HG02938 (cell line): ENCODE results near the gene CCDC9B.

Experiments used
- ATAC-seq: cut with Tn5 transposase; IDR thresholded peaks from one replicate; pipeline ENCODE4 v1.9.1; 2021; ENCODE audit warnings: mild to moderate bottlenecking, moderate library complexity; ENCODE audit not compliant: unreplicated experiment

CCDC9B gene

DNA sequence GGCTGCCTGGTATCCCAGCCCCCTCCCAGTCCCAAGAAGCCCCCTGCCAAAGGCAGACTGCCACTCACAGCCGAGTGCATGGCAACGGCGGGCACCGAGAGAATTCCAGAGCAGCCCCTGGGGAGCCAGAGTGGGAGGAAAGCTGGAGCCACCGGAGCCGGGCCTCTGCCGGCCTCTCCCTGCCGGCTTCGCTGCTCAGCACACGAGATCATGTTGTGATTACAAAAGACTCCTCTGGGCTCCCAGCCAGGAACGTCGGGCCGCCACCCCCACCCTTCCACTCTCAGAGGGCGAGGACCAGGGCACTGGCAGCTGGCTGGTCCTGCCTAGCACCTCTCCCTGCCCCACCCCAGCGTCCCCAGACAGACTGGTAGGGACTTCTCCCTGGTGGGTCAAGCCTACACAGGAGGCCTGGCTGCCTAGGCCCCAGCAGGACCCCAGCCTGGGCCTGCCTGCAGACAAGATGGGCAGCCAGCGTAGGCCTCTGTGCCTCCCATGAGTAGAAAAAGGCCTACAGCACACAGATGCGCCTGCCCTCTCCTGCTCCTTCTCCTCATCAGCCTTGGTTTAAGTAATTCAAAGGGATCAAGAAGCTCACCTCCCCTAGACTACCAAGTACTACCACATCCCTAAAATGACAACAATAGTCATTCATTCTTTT lies at the start of gene CCDC9B:
Gene CCDC9B (minus strand): TSS at position 200 of the 661 bp plus-strand sequence. CDS start 120 bp downstream, at position 80.
- no peak for ATAC-seq

DNA sequence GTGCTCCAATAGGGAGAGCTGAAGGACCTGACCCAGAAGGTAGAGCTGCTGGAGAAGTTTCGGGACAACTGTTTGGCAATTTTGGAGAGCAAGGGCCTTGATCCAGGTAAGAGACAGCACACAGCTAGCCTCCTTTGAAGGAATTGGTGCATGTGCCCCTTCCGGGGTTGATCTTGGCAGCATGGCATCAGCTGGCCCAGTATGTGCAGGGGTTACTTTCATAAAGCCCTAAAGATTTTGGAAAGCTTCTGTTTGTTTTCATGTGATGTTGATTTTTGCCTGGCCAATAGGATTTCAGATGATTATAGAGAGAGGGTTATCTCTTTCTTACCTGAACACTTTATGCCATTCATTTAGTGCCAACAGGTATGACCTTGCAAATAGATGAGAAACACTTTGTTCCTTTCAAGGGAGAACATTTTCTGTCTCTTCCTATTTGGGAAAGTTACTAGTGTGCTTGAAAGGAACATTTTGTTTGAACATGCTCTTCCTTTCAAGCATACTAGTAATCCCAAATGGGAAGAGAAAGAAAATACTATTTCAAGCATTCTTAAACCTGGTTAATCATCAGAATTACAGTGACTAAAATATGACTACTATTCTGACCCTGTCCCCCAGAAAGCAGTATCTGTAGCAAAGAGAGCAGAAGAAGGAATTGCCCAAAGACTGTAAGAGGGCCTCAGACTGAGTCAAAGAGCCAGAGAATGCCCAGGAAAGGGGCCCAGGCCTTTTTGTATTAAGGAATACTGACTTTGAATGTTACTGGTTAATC lies 49.3 kb upstream of the CCDC9B start:
- ATAC-seq, result no peak

- ATAC-seq, result no peak
Observed at GRCh38 chr15:40388941-40389823, 48.4 kb upstream of the CCDC9B start.

GRCh38 chr15:40386480-40386879 lies 45.7 kb upstream of the CCDC9B start:
- no peak for ATAC-seq

DNA sequence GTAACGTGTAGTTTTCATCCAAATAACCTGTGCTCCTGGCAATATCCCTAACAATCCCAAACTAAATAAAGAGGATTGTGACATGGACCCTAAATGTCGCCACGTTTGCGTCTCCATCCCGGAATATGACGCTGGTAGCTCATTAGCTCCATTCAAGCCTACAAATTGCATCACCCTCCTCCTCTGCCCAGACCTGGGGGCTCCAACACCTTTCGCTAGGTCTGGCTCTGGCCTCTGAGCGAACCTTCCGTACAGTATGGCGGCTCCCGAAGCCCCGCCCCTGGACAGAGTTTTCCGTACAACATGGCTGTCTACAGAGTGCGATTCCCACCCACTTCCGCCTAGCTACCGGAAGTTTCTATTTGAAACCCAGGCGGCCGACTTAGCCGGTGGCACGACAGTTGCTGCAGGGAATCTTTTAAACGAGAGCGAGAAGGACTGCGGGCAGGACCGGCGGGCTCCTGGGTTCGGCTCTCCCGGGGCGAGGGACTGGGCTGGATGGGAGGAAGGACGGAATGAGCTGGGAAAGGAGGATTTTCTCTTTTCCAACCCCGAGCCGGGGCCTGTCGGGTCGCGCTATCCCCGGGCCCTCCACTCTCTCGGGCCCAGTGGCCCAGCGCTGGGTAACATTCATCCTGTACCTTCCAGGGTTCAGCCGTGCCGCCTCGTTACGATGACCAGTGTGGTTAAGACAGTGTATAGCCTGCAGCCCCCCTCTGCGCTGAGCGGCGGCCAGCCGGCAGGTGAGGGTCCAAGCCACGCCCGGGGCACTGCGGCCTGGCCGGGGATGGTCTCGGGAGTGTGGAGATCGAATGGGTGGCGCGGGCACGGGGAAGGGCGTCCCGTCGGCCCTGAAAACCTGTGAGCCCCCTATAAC lies 42.1 kb upstream of the CCDC9B start, which contains the start of gene KNSTRN:
Gene KNSTRN (plus strand): TSS at position 142 of the 877 bp plus-strand sequence. CDS start 115 bp downstream, at position 257.
- peak; percentile 97 for ATAC-seq

DNA sequence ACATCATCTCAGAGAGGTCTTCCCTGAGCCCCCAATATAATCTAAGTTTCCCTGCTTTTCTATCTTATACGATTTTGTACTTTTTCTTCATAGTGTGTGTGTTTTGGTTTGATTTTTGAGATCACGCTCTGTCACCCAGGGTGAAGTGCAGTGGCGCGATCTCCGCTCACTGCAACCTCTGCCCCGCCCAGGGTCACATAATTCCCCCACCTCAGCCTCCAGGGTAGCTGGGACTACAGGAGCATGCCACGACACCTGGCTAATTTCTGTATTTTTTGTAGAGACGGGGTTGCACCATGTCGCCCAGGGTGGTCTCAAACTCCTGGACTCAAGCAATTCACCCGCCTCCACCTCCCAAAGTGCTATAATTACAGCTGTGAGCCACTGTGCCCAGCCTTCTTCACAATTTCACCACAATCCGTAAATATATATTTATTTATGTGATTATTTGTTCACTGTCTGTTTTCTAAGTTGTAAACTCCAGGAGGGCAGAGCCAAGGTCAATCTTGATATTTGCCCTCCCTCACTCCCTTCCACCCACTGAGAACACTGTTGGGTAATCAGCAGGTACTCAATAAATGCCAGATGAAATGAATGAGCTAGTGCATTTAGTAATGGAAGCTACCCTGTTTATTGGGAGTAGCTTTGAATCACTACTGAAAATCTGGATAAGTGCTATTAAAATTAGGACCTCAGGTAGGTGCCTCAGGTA lies 41.2 kb upstream of the CCDC9B start:
- ATAC-seq, result no peak

DNA sequence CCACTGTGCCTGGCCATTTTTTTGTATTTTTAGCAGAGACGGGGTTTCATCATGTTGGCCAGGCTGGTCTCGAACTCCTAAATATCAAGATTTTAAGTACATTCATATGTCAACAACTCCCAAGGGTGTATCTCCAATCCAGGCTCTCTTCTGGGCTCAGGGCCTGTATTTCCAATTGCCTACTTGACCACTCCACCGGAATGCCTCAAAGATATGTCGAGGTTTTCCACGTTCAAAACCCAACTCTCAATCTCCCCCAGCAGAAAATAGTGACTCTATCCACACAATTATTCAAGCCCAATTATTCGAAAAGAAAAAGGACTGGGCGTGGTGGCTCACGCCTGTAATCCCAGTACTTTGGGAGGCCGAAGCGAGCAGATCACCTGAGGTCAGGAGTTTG lies 39.9 kb upstream of the CCDC9B start:
- ATAC-seq, result no peak

DNA sequence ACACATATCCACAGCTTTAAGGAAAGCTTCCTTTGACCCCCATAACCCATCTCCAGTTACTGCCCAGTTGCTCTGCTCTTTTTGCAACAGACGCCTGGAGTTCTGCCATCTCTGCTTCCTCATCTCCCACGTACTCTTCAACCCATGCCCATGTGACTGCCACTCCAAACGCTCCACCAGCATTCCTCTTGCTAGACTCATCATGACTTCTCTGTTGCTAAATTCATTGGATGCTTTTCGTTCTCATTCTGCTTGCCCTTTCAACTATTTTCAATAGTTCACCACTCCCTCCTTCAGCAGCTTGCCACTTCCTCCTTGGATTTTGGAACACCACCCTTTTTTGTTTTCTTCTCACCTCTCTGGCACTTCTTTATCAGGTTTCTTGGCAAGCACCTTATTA lies 39.1 kb upstream of the CCDC9B start:
- ATAC-seq, result no peak

DNA sequence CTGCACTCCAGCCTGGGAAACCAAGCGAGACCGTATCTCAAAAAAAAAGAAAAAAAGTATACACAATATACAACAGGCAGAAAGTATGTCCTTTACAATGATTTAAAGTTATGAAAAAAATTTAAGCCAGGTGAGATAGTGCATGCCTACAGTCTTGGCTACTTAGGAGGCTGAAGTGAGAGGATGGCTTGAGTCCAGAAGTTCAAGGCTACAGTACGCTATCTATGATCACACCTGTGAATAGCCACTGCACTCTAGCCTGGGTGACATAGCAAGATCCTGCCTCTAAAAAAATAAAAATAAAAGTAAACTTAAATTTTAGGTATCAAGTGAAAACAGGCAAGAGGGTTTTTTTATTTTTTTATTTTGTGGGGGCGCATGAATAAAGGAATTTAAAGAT lies 38.6 kb upstream of the CCDC9B start:
- ATAC-seq, result no peak

DNA sequence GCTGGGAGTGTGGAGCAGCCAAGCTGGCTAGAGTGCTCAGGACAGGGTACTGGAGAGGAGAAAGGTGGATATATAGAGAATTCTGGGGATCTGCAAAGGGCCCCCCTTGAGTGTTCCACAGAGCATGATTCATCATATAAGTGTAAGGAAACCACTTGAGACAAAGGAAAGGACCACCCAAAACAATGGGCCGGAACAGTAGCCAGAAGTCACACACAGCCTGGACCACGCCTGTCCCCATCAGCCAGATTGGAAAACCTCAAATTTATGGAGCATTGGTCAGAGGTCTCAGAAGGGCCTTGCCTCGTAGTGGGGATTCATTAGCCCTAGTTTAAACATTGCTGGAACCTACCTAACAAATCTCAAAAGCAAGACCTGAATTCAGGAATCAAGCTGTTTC lies 36.9 kb upstream of the CCDC9B start:
- ATAC-seq, result no peak

- ATAC-seq, result no peak
Observed at GRCh38 chr15:40372981-40373380, 32.2 kb upstream of the CCDC9B start.

DNA sequence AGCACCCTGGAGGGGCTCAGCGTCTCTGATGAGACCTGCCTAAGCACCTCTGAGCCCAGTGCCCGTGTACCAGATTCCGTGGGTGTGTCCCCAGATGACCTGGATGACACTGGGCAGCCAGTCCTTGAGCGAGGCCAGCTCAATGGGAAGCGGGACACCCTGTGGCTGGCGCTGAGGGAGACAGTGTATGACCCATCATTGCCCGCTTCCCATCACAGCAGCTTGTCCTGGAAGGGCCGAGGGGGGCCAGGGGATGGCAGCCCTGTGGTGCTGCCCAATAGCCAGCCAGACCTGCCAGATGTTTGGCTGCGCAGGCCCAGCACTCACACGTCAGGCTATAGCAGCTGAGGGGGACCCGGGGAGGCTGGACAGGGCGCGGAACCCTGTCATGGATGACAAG lies 29.2 kb upstream of the CCDC9B start:
- ATAC-seq, result no peak

GRCh38 chr15:40369474-40369869 lies 28.7 kb upstream of the CCDC9B start:
- ATAC-seq, result no peak

GRCh38 chr15:40368719-40369473 lies 28.2 kb upstream of the CCDC9B start:
- ATAC-seq, result no peak

- no peak for ATAC-seq
Observed at GRCh38 chr15:40367686-40368611, 27.2 kb upstream of the CCDC9B start.

DNA sequence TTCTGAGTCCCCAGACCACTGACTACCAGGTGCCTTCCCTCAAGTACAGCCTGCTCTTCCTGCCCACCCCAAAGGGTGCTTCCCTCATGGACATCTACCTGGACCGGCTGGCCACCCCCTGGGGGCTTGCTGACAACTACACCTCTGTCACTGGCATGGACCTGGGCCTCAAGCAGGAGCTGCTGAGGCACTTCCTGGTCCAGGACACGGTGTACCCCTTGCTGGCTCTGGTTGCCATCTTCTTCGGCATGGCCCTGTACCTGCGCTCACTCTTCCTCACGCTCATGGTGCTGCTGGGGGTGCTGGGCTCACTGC lies 26.6 kb upstream of the CCDC9B start:
- no peak for ATAC-seq

DNA sequence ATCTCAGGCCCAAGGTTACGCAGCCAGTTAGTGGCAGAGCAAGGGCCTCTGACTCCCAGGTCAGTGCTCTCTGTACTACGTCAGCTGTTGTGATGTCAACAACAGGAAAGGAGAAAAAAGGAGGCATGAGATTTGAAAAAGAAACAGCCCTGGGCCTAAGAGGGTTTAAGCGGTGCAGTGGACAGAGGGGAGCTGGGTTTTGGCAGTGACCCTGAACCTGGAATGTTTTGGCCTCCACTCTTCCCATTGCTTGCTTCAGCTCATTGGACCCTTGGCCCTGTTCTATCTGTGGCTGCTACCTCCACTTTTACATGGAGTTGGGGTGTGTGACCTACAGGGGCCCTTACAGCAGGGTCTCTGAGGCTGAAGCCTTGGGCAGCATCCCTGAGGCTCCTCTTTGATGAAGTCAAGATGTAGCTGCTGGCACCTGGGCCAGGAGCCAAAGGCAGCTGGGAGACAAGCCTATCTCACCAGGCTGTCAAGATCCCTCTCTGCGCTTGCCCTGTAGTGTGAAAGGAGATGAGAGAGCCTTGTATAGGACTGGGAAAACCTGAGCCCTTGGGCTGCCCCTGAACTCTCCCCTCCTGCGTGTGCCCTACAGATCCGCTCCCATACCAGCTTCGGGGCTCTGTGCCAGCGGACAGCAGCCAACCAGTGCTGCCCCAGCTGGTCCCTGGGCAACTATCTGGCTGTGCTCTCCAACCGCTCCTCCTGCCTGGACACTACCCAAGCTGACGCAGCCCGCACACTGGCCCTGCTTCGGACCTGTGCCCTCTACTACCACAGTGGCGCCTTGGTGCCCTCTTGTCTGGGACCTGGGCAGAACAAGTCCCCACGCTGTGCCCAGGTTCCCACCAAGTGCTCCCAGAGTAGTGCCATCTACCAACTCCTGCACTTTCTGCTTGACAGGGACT lies 26.0 kb upstream of the CCDC9B start:
- no peak for ATAC-seq
